A549 (cell line): ENCODE results near the gene CGB7.

Experiments
- CBX8 ChIP-seq: fragments of 200-600 bp; sonication (generic); IDR thresholded peaks from 2 replicates; pipeline ENCODE4 v1.6.1; 2016
- CTCF ChIP-seq: fragments of >200 bp; sonication (Bioruptor Twin); formaldehyde crosslinking; IDR thresholded peaks from 3 replicates; pipeline ENCODE4 v1.5.1; 2016
- PHF8 ChIP-seq: fragments of 200-600 bp; sonication (generic); IDR thresholded peaks from 2 replicates; pipeline ENCODE4 v1.6.1; 2016; ENCODE audit warnings: low read depth, mild to moderate bottlenecking, antibody characterized with exemption, moderate library complexity, borderline replicate concordance
- POLR2A ChIP-seq: IDR thresholded peaks from 2 replicates; pipeline ENCODE4 v1.6.1; 2012; ENCODE audit warnings: mild to moderate bottlenecking, low read length

DNA sequence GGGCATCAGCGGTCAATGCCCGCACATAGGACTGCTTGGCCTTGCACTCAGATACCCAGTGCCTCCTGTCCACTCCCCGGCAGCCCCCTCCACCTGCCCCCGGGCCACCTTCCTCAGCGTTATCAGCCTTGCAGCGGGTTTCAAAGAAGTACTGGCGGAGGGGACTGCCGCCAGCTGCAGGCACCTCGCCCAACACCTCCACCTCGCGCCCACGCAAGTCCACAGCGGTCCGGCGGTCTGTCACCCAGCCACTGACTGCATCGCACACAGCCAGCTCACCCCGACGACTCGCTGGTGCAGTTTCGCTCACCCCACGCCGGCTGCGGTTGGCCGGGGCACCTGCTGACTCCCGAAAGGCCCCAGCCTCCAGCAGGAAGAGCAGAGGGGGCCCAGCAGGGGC, 3.9 kb upstream of the CGB7 start:
- no peak for TF ChIP-seq CBX8
- TF ChIP-seq CTCF: no peak
- no peak for TF ChIP-seq PHF8
- TF ChIP-seq POLR2A: no peak
